NCI-H1092 treated with DMSO at 0.1 percent for 48 hours (cell line): Measurements from ENCODE around the gene ZER1.
"Not testable (repeated sequence)": the region's sequence is repeated elsewhere in the genome, so short reads cannot be mapped to it uniquely, and the experiment has no call there.

Source experiments
- DNase-seq: peaks from one replicate; lab custom pipeline; 2025; lab: John Stamatoyannopoulos, UW

Gene ZER1

GRCh38 chr9:128787659-128788058, 15.9 kb upstream of the ZER1 start:
- DNase-seq: no peak

GRCh38 chr9:128786681-128787601, 15.2 kb upstream of the ZER1 start, which contains the start of gene TBC1D13:
TSS of gene TBC1D13 (plus strand) at chr9:128787253. CDS start at chr9:128787354, 101 bp downstream.
- peak; percentile 81 for DNase-seq

- DNase-seq: no peak
Measured at GRCh38 chr9:128785427-128785826, 13.7 kb upstream of the ZER1 start.

GRCh38 chr9:128782669-128783068, 10.9 kb upstream of the ZER1 start:
- no peak for DNase-seq

- no peak for DNase-seq
Measured at GRCh38 chr9:128781187-128782070, 9.7 kb upstream of the ZER1 start.

GRCh38 chr9:128780093-128780492, 8.4 kb upstream of the ZER1 start:
- not testable (repeated sequence) for DNase-seq

- no peak for DNase-seq
Measured at GRCh38 chr9:128774804-128775203, 3.1 kb upstream of the ZER1 start.

GRCh38 chr9:128773049-128773448, 1.3 kb upstream of the ZER1 start:
- no peak for DNase-seq

- DNase-seq: no peak
Measured at GRCh38 chr9:128771094-128771721, 519 bp downstream of the ZER1 start.

GRCh38 chr9:128770286-128771030, 1.3 kb downstream of the ZER1 start:
- DNase-seq: no peak

- DNase-seq: no peak
Measured at GRCh38 chr9:128768606-128769005, 3.1 kb downstream of the ZER1 start.

GRCh38 chr9:128765499-128765898, 6.2 kb downstream of the ZER1 start:
- DNase-seq: no peak

GRCh38 chr9:128764361-128764760, 7.4 kb downstream of the ZER1 start:
- no peak for DNase-seq

- no peak for DNase-seq
Measured at GRCh38 chr9:128762671-128763449, 8.9 kb downstream of the ZER1 start.

- no peak for DNase-seq
Measured at GRCh38 chr9:128757602-128758001, 14.1 kb downstream of the ZER1 start.

GRCh38 chr9:128753627-128754026, 18.1 kb downstream of the ZER1 start:
- DNase-seq: no peak

GRCh38 chr9:128750926-128751595, 20.7 kb downstream of the ZER1 start:
- DNase-seq: no peak

GRCh38 chr9:128747241-128747640, 24.5 kb downstream of the ZER1 start:
- no peak for DNase-seq

- DNase-seq: no peak
Measured at GRCh38 chr9:128743421-128743820, 28.3 kb downstream of the ZER1 start.

GRCh38 chr9:128742401-128742800, 29.3 kb downstream of the ZER1 start:
- DNase-seq: no peak
